ENCODE data around the gene GPC6. TPM values are rescaled to one million over a fixed set of nuclear protein-coding genes. Genes with fewer than 3 reads are reported as not detected.

GPC6 gene
- total RNA-seq, 6 donors from 2014 or later, result 1.3 to 7.3 (median 3.4) TPM

GRCh38 chr13:94009701-94010100 is 783.1 kb downstream of the GPC6 start:
- WGBS, 2 donors, result 83 to 86% methylated on average over 4 of the region's 4 CpGs
- no peaks in the 10 kb centered on the region for H3K4me1 ChIP-seq

GRCh38 chr13:94014461-94014860 is 787.9 kb downstream of the GPC6 start:
- Histone ChIP-seq H3K36me3 (no peaks in the 10 kb centered on the region), H3K4me1 (no peaks in the 10 kb centered on the region), H3K27me3 (no peaks in the 10 kb centered on the region), H3K9me3 (no peaks in the 10 kb centered on the region), H3K4me3 (no peak overlapping the region), H3K27ac (no peak overlapping the region)
- TF ChIP-seq CTCF (IDR thresholded peaks at IDR 0.05), result no peak
- no peak for TF ChIP-seq EP300 (IDR thresholded peaks at IDR 0.05)
- no peak for TF ChIP-seq POLR2AphosphoS5 (IDR thresholded peaks at IDR 0.05)
- TF ChIP-seq POLR2A (IDR thresholded peaks at IDR 0.05), result no peak
- WGBS, 2 donors, result 85 to 88% methylated on average over 2 of the region's 2 CpGs
- DNase-seq, result no peak
- no peak for ATAC-seq (ENCODE audit: low FRiP score in 2 of 2)

More at GRCh38 chr13:94009701-94010100, 783.1 kb downstream of the GPC6 start:
- ATAC-seq (ENCODE audit: low FRiP score in 2 of 2) (no peak), DNase-seq (no peak)
- H3K9me3 ChIP-seq, result no peaks in the 10 kb centered on the region
- H3K36me3 ChIP-seq, result no peaks in the 10 kb centered on the region
- no peak overlapping the region for H3K27ac ChIP-seq
- no peaks in the 10 kb centered on the region for H3K27me3 ChIP-seq
- TF ChIP-seq EP300 (IDR thresholded peaks at IDR 0.05), result no peak
- TF ChIP-seq CTCF (IDR thresholded peaks at IDR 0.05), result no peak
- no peak for TF ChIP-seq POLR2AphosphoS5 (IDR thresholded peaks at IDR 0.05)
- no peak for TF ChIP-seq POLR2A (IDR thresholded peaks at IDR 0.05)
- H3K4me3 ChIP-seq, result no peak overlapping the region

GRCh38 chr13:94020426-94020825 is 793.8 kb downstream of the GPC6 start:
- no peaks in the 10 kb centered on the region for H3K27me3 ChIP-seq
- DNase-seq (no peak), ATAC-seq (ENCODE audit: low FRiP score in 2 of 2) (no peak)
- H3K36me3 ChIP-seq, result no peaks in the 10 kb centered on the region
- no peaks in the 10 kb centered on the region for H3K9me3 ChIP-seq
- H3K4me1 ChIP-seq, result no peaks in the 10 kb centered on the region
- TF ChIP-seq CTCF (IDR thresholded peaks at IDR 0.05) (no peak), POLR2A (IDR thresholded peaks at IDR 0.05) (no peak), POLR2AphosphoS5 (IDR thresholded peaks at IDR 0.05) (no peak), EP300 (IDR thresholded peaks at IDR 0.05) (no peak)
- H3K4me3 ChIP-seq, result no peak overlapping the region
- H3K27ac ChIP-seq, result no peak overlapping the region
- 71 to 81% methylated on average over 2 of the region's 2 CpGs for WGBS, 2 donors

- H3K4me1 ChIP-seq, result no peaks in the 10 kb centered on the region
- H3K27ac ChIP-seq, result no peak overlapping the region
- no peaks in the 10 kb centered on the region for H3K36me3 ChIP-seq
- ATAC-seq (ENCODE audit: low FRiP score in 2 of 2), result no peak
- H3K27me3 ChIP-seq, result no peaks in the 10 kb centered on the region
- no peaks in the 10 kb centered on the region for H3K9me3 ChIP-seq
- no peak for DNase-seq
- no peak for TF ChIP-seq EP300 (IDR thresholded peaks at IDR 0.05)
- no peak for TF ChIP-seq POLR2AphosphoS5 (IDR thresholded peaks at IDR 0.05)
- no peak for TF ChIP-seq POLR2A (IDR thresholded peaks at IDR 0.05)
- no peak for TF ChIP-seq CTCF (IDR thresholded peaks at IDR 0.05)
- H3K4me3 ChIP-seq, result no peak overlapping the region
Observed at GRCh38 chr13:94020833-94021232, 794.2 kb downstream of the GPC6 start.

GRCh38 chr13:94028234-94028633 is 801.6 kb downstream of the GPC6 start:
- H3K9me3 ChIP-seq, result no peaks in the 10 kb centered on the region
- no peak overlapping the region for H3K4me3 ChIP-seq
- no peaks in the 10 kb centered on the region for H3K36me3 ChIP-seq
- DNase-seq, result no peak
- no peaks in the 10 kb centered on the region for H3K27me3 ChIP-seq
- TF ChIP-seq EP300 (IDR thresholded peaks at IDR 0.05) (no peak), POLR2A (IDR thresholded peaks at IDR 0.05) (no peak), POLR2AphosphoS5 (IDR thresholded peaks at IDR 0.05) (no peak), CTCF (IDR thresholded peaks at IDR 0.05) (no peak)
- H3K27ac ChIP-seq, result no peak overlapping the region
- WGBS, 2 donors, result 69 to 87% methylated on average over 2 of the region's 2 CpGs
- no peak for ATAC-seq (ENCODE audit: low FRiP score in 2 of 2)
- H3K4me1 ChIP-seq, result no peaks in the 10 kb centered on the region
